Measurements from ENCODE around the gene RPL14. TPM values are rescaled to one million over a fixed set of nuclear protein-coding genes. Genes with fewer than 3 reads are reported as not detected.
A peak's percentile ranks its signal among the peaks of the same experiment; 100 is the strongest.

Gene RPL14
- total and polyA plus RNA-seq, 4 donors, result 82.6 to 383 (median 185) TPM

GRCh38 chr3:40452876-40453730, 4.0 kb upstream of the RPL14 start (continued):
- TF ChIP-seq REST (IDR thresholded peaks at IDR 0.05), result peak; percentile 90

- Histone ChIP-seq H3K9me3 (ENCODE audit: control insufficient read depth in 4 of 4, low read length in 3 of 4) (no peaks in the 10 kb centered on the region), H3K4me3 (ENCODE audit: low read depth in 1 of 3, low read length in 3 of 3) (peak overlapping the region in 1 of 3 donors; percentile 63), H3K27me3 (ENCODE audit: control insufficient read depth in 4 of 4, insufficient read depth in 4 of 4, low read length in 3 of 4) (no peaks in the 10 kb centered on the region), H3K9ac (ENCODE audit: low read depth in 1 of 2, low read length in 2 of 2) (peak overlapping the region in 1 of 2 donors; percentile 85), H3K36me3 (ENCODE audit: control insufficient read depth in 4 of 4, insufficient read depth in 3 of 4, low read depth in 1 of 4, low read length in 3 of 4) (peaks cover 0 to 6% (median 6%) of the 10 kb centered on the region in 4 donors), H3K4me1 (ENCODE audit: control insufficient read depth in 4 of 4, insufficient read depth in 4 of 4, low read length in 3 of 4) (peaks cover 0 to 40% (median 22%) of the 10 kb centered on the region in 4 donors), H3K27ac (ENCODE audit: low read depth in 1 of 2, low read length in 2 of 2) (peak overlapping the region; percentile 78 to 98)
- no peak for DNase-seq (ENCODE audit: low spot score)
- 46% methylated on average over 6 of the region's 6 CpGs for WGBS
- no peak for TF ChIP-seq SP1 (IDR thresholded peaks at IDR 0.05)
- TF ChIP-seq JUND (IDR thresholded peaks at IDR 0.05), result no peak
- TF ChIP-seq REST (IDR thresholded peaks at IDR 0.05), result no peak
- no peak for TF ChIP-seq ZBTB33 (IDR thresholded peaks at IDR 0.05)
- TF ChIP-seq CTCF (IDR thresholded peaks at IDR 0.05; ENCODE audit: low read depth, low read length, missing input control), result no peak
- TF ChIP-seq HNF4G (IDR thresholded peaks at IDR 0.05), result no peak
Measured at GRCh38 chr3:40453933-40454332, 3.2 kb upstream of the RPL14 start.
